ENCODE data around the gene PAPSS2.
"Not testable (repeated sequence)": the region's sequence is repeated elsewhere in the genome, so short reads cannot be mapped to it uniquely, and the experiment has no call there.

DNA sequence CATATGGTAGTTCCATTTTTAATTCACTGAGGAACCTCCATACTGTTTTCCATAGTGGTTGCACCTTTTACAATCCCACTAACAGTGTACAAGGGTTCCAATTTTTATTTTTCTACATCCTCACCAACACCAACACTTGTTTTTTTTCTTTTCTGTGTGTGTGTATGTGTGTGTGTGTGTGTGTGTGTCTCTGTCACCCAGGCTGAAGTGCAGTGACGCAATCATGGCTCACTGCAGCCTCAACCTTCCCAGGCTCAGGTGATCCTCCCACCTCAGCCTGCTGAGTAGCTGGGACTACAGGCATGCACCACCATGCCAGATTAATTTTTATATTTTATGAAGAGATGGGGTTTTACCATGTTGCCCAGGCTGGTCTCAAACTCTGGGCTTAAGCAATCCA, 78.6 kb downstream of the PAPSS2 start:
- TF ChIP-seq POLR2AphosphoS5 (IDR thresholded peaks at IDR 0.05; ENCODE audit: low read depth); CTCF (IDR thresholded peaks at IDR 0.05; ENCODE audit: insufficient read depth, low read length); SPI1 (IDR thresholded peaks at IDR 0.05; ENCODE audit: borderline replicate concordance, low read depth); GABPA (IDR thresholded peaks at IDR 0.05; ENCODE audit: low read depth): not testable (repeated sequence)
- TF ChIP-seq, protein P1, sequence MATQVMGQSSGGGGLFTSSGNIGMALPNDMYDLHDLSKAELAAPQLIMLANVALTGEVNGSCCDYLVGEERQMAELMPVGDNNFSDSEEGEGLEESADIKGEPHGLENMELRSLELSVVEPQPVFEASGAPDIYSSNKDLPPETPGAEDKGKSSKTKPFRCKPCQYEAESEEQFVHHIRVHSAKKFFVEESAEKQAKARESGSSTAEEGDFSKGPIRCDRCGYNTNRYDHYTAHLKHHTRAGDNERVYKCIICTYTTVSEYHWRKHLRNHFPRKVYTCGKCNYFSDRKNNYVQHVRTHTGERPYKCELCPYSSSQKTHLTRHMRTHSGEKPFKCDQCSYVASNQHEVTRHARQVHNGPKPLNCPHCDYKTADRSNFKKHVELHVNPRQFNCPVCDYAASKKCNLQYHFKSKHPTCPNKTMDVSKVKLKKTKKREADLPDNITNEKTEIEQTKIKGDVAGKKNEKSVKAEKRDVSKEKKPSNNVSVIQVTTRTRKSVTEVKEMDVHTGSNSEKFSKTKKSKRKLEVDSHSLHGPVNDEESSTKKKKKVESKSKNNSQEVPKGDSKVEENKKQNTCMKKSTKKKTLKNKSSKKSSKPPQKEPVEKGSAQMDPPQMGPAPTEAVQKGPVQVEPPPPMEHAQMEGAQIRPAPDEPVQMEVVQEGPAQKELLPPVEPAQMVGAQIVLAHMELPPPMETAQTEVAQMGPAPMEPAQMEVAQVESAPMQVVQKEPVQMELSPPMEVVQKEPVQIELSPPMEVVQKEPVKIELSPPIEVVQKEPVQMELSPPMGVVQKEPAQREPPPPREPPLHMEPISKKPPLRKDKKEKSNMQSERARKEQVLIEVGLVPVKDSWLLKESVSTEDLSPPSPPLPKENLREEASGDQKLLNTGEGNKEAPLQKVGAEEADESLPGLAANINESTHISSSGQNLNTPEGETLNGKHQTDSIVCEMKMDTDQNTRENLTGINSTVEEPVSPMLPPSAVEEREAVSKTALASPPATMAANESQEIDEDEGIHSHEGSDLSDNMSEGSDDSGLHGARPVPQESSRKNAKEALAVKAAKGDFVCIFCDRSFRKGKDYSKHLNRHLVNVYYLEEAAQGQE (IDR thresholded peaks at IDR 0.05; ENCODE audit: insufficient replicate concordance, low read depth): not testable (repeated sequence)

Measured in HL-60 (cell line).